CD4-positive, CD25-positive, alpha-beta regulatory T cell (primary cell): ENCODE results near the gene SYTL2. TPM values are rescaled to one million over a fixed set of nuclear protein-coding genes. Genes with fewer than 3 reads are reported as not detected.
A peak's percentile ranks its signal among the peaks of the same experiment; 100 is the strongest.
"Not testable (repeated sequence)": the region's sequence is repeated elsewhere in the genome, so short reads cannot be mapped to it uniquely, and the experiment has no call there.

Source experiments
- ATAC-seq, 2 donors: fragments of 150-1000 bp; cut with Tn5 transposase; one replicate each; pipeline ENCODE4 v1.10.0; 2021; ENCODE audit warnings: low read depth in 2 of 2, moderate number of reproducible peaks in 2 of 2, moderate library complexity in 1 of 2
- DNase-seq, 3 donors: peaks; one replicate each; pipeline versions ENCODE4 v3.0.0 to v3.0.0-alpha.2; 2012 to 2022; ENCODE audit warnings: mixed read lengths in 1 of 3
- H3K27ac ChIP-seq: one replicate; pipeline ENCODE4 v1.7.0; 2013; ENCODE audit warnings: mild to moderate bottlenecking, low read length; ENCODE audit not compliant: insufficient read depth, poor library complexity, severe bottlenecking
- H3K27me3 ChIP-seq: one replicate; pipeline ENCODE4 v1.7.0; 2013; ENCODE audit warnings: low read length; ENCODE audit not compliant: control insufficient read depth, insufficient read depth
- H3K36me3 ChIP-seq: one replicate; pipeline ENCODE4 v1.7.0; 2013; ENCODE audit warnings: mild to moderate bottlenecking, low read length, moderate library complexity; ENCODE audit not compliant: control insufficient read depth, insufficient read depth
- H3K4me1 ChIP-seq: 2 replicates; pipeline ENCODE4 v1.7.0; 2013; ENCODE audit warnings: mild to moderate bottlenecking, low read length; ENCODE audit not compliant: insufficient read depth, control insufficient read depth, poor library complexity, severe bottlenecking
- H3K4me3 ChIP-seq: one replicate; pipeline ENCODE4 v1.7.0; 2013; ENCODE audit warnings: low read depth, mild to moderate bottlenecking, low read length, moderate library complexity
- H3K9me3 ChIP-seq, 2 experiments: 1 replicate in 1 of 2; 2 replicates in 1 of 2; pipeline ENCODE4 v1.7.0; 2013; ENCODE audit warnings: low read length in 2 of 2, mild to moderate bottlenecking in 1 of 2, moderate library complexity in 1 of 2; ENCODE audit not compliant: control insufficient read depth in 2 of 2
- H3K27ac Mint-ChIP-seq, 3 donors: one replicate each; pipeline ENCODE4 v1.8.0; 2020 to 2022; ENCODE audit warnings: mild to moderate bottlenecking in 3 of 3, mixed read lengths in 3 of 3, moderate library complexity in 2 of 3
- H3K27me3 Mint-ChIP-seq: one replicate; pipeline ENCODE4 v1.8.0; 2022; ENCODE audit warnings: mild to moderate bottlenecking, mixed read lengths
- H3K36me3 Mint-ChIP-seq: one replicate; pipeline ENCODE4 v1.8.0; 2020; ENCODE audit warnings: mixed read lengths
- H3K4me1 Mint-ChIP-seq, 4 donors: one replicate each; pipeline ENCODE4 v1.8.0; 2020 to 2022; ENCODE audit warnings: mixed read lengths in 4 of 4, mild to moderate bottlenecking in 1 of 4
- H3K4me3 Mint-ChIP-seq, 4 donors: one replicate each; pipeline ENCODE4 v1.8.0; 2020 to 2022; ENCODE audit warnings: mild to moderate bottlenecking in 4 of 4, mixed read lengths in 4 of 4, moderate library complexity in 3 of 4
- H3K9me3 Mint-ChIP-seq, 7 donors: one replicate each; pipeline ENCODE4 v1.8.0; 2020 to 2022; ENCODE audit warnings: mixed read lengths in 7 of 7, mild to moderate bottlenecking in 3 of 7, moderate library complexity in 2 of 7
- polyA plus RNA-seq, 4 donors: library from polyadenylated mRNA; unstranded; fragments of 300-500 nt; fragmentation: Illumina TruSeq; gene quantifications; one replicate each; pipeline ENCODE4 v1.2.3, GENCODE V29; 2021
- total RNA-seq: library from RNA; stranded (reverse); gene quantifications from one replicate; pipeline ENCODE4 v1.2.3, GENCODE V29; 2022

The SYTL2 gene
- total and polyA plus RNA-seq, 5 donors from 2014 or later = 4.5 to 40.0 (median 5.6) TPM

- Histone ChIP-seq H3K27me3 (no peaks in the 10 kb centered on the region), H3K4me1 (peaks cover 35% of the 10 kb centered on the region), H3K27ac (peak overlapping the region; percentile 98), H3K4me3 (peak overlapping the region; percentile 95), H3K36me3 (peaks cover 23% of the 10 kb centered on the region), H3K9me3 (no peaks in the 10 kb centered on the region)
- H3K4me1 Mint-ChIP-seq = peaks cover 24 to 54% (median 44%) of the 10 kb centered on the region in 4 donors
- peak overlapping the region; percentile 99 to 100 (median 100) for H3K4me3 Mint-ChIP-seq
- peaks cover 19% of the 10 kb centered on the region for H3K36me3 Mint-ChIP-seq
- H3K27me3 Mint-ChIP-seq = no peaks in the 10 kb centered on the region
- DNase-seq (peak; percentile 84 to 92 (median 91)), ATAC-seq (peak; percentile 85)
- H3K27ac Mint-ChIP-seq = peak overlapping the region; percentile 95 to 99 (median 99)
- H3K9me3 Mint-ChIP-seq = no peaks in the 10 kb centered on the region
Measured at GRCh38 chr11:85663753-85664614, 147.0 kb downstream of the SYTL2 start.

GRCh38 chr11:85663080-85663752, 147.7 kb downstream of the SYTL2 start:
- peaks cover 35% of the 10 kb centered on the region for H3K4me1 ChIP-seq
- Mint-ChIP-seq H3K4me1 (peaks cover 32 to 59% (median 47%) of the 10 kb centered on the region in 4 donors), H3K4me3 (peak overlapping the region; percentile 99 to 100 (median 100)), H3K9me3 (no peaks in the 10 kb centered on the region), H3K27ac (peak overlapping the region; percentile 95 to 99 (median 99)), H3K36me3 (peaks cover 24% of the 10 kb centered on the region), H3K27me3 (no peaks in the 10 kb centered on the region)
- no peaks in the 10 kb centered on the region for H3K9me3 ChIP-seq
- peak overlapping the region; percentile 98 for H3K27ac ChIP-seq
- no peaks in the 10 kb centered on the region for H3K27me3 ChIP-seq
- DNase-seq (peak in 1 of 3 donors; percentile 56), ATAC-seq (no peak)
- H3K36me3 ChIP-seq = peaks cover 29% of the 10 kb centered on the region
- peak overlapping the region; percentile 95 for H3K4me3 ChIP-seq

- no peak for DNase-seq
- peaks cover 24% of the 10 kb centered on the region for H3K36me3 Mint-ChIP-seq
- peaks cover 35% of the 10 kb centered on the region for H3K4me1 ChIP-seq
- no peak for ATAC-seq
- peaks cover 34 to 62% (median 47%) of the 10 kb centered on the region in 4 donors for H3K4me1 Mint-ChIP-seq
- H3K36me3 ChIP-seq = peaks cover 37% of the 10 kb centered on the region
- H3K9me3 Mint-ChIP-seq = no peaks in the 10 kb centered on the region
- no peak overlapping the region for H3K27ac Mint-ChIP-seq
- H3K27me3 Mint-ChIP-seq = no peaks in the 10 kb centered on the region
- peak overlapping the region; percentile 98 for H3K27ac ChIP-seq
- peak overlapping the region; percentile 95 for H3K4me3 ChIP-seq
- H3K9me3 ChIP-seq = no peaks in the 10 kb centered on the region
- H3K4me3 Mint-ChIP-seq = peak overlapping the region; percentile 63 to 99 (median 72)
- H3K27me3 ChIP-seq = no peaks in the 10 kb centered on the region
Measured at GRCh38 chr11:85661972-85662664, 148.8 kb downstream of the SYTL2 start.

- no peak overlapping the region for H3K27ac ChIP-seq
- no peak overlapping the region for H3K27ac Mint-ChIP-seq
- no peaks in the 10 kb centered on the region for H3K9me3 ChIP-seq
- peak overlapping the region in 1 of 4 donors; percentile 22 for H3K4me3 Mint-ChIP-seq
- H3K27me3 Mint-ChIP-seq = no peaks in the 10 kb centered on the region
- peaks cover 34 to 53% (median 47%) of the 10 kb centered on the region in 4 donors for H3K4me1 Mint-ChIP-seq
- H3K9me3 Mint-ChIP-seq = no peaks in the 10 kb centered on the region
- no peaks in the 10 kb centered on the region for H3K27me3 ChIP-seq
- peaks cover 29% of the 10 kb centered on the region for H3K4me1 ChIP-seq
- peaks cover 63% of the 10 kb centered on the region for H3K36me3 ChIP-seq
- ATAC-seq = no peak
- H3K36me3 Mint-ChIP-seq = peaks cover 24% of the 10 kb centered on the region
- DNase-seq = no peak
- H3K4me3 ChIP-seq = no peak overlapping the region
Measured at GRCh38 chr11:85658180-85658579, 152.8 kb downstream of the SYTL2 start.

- Mint-ChIP-seq H3K36me3 (peaks cover 20% of the 10 kb centered on the region), H3K4me1 (peaks cover 31 to 58% (median 46%) of the 10 kb centered on the region in 4 donors), H3K9me3 (no peaks in the 10 kb centered on the region), H3K27ac (no peak overlapping the region), H3K4me3 (no peak overlapping the region), H3K27me3 (no peaks in the 10 kb centered on the region)
- peaks cover 68% of the 10 kb centered on the region for H3K36me3 ChIP-seq
- ATAC-seq (no peak), DNase-seq (no peak)
- no peak overlapping the region for H3K27ac ChIP-seq
- no peaks in the 10 kb centered on the region for H3K27me3 ChIP-seq
- H3K4me3 ChIP-seq = no peak overlapping the region
- H3K9me3 ChIP-seq = no peaks in the 10 kb centered on the region
- H3K4me1 ChIP-seq = peaks cover 15% of the 10 kb centered on the region
Measured at GRCh38 chr11:85656777-85657176, 154.2 kb downstream of the SYTL2 start.

GRCh38 chr11:85654343-85654742, 156.6 kb downstream of the SYTL2 start:
- not testable (repeated sequence) for H3K36me3 Mint-ChIP-seq, H3K4me3 Mint-ChIP-seq, H3K27me3 ChIP-seq, H3K27me3 Mint-ChIP-seq, DNase-seq, H3K4me3 ChIP-seq, H3K27ac Mint-ChIP-seq, ATAC-seq, H3K27ac ChIP-seq, H3K9me3 Mint-ChIP-seq, H3K9me3 ChIP-seq, H3K4me1 ChIP-seq
- peaks cover 59% of the 10 kb centered on the region for H3K36me3 ChIP-seq
- peaks cover 15 to 41% (median 28%) of the 10 kb centered on the region in 4 donors for H3K4me1 Mint-ChIP-seq

- no peaks in the 10 kb centered on the region for H3K9me3 Mint-ChIP-seq
- DNase-seq = no peak
- peaks cover 12 to 45% (median 29%) of the 10 kb centered on the region in 4 donors for H3K4me1 Mint-ChIP-seq
- peaks cover 48% of the 10 kb centered on the region for H3K36me3 ChIP-seq
- peak overlapping the region; percentile 23 for H3K4me3 ChIP-seq
- H3K4me3 Mint-ChIP-seq = no peak overlapping the region
- H3K27me3 ChIP-seq = no peaks in the 10 kb centered on the region
- H3K27me3 Mint-ChIP-seq = no peaks in the 10 kb centered on the region
- no peaks in the 10 kb centered on the region for H3K9me3 ChIP-seq
- peak overlapping the region in 1 of 3 donors; percentile 8 for H3K27ac Mint-ChIP-seq
- no peak for ATAC-seq
- H3K36me3 Mint-ChIP-seq = no peaks in the 10 kb centered on the region
- H3K4me1 ChIP-seq = peaks cover 6% of the 10 kb centered on the region
- peak overlapping the region; percentile 30 for H3K27ac ChIP-seq
Measured at GRCh38 chr11:85652786-85653447, 158.0 kb downstream of the SYTL2 start.
